HG03342 (cell line): ENCODE data around the gene CLMN.

Experiments used
- ATAC-seq: cut with Tn5 transposase; IDR thresholded peaks from one replicate; pipeline ENCODE4 v1.9.1; 2021; ENCODE audit warnings: mild to moderate bottlenecking, moderate library complexity; ENCODE audit not compliant: unreplicated experiment

Gene CLMN

GRCh38 chr14:95304342-95304741 is 15.4 kb downstream of the CLMN start:
- ATAC-seq = no peak

- no peak for ATAC-seq
These were observed 16.2 kb downstream of the CLMN start for GRCh38 chr14:95303552-95303951.

- ATAC-seq = no peak
These were observed 16.8 kb downstream of the CLMN start for GRCh38 chr14:95302667-95303506.

- ATAC-seq = no peak
These were observed 18.1 kb downstream of the CLMN start for GRCh38 chr14:95301527-95302187.

- ATAC-seq = no peak
These were observed 18.8 kb downstream of the CLMN start for GRCh38 chr14:95300697-95301526.

GRCh38 chr14:95300002-95300696 is 19.6 kb downstream of the CLMN start:
- ATAC-seq = no peak

GRCh38 chr14:95299271-95299670 is 20.4 kb downstream of the CLMN start:
- ATAC-seq = no peak

- ATAC-seq = no peak
These were observed 21.9 kb downstream of the CLMN start for GRCh38 chr14:95297832-95298231.

GRCh38 chr14:95296966-95297365 is 22.7 kb downstream of the CLMN start:
- no peak for ATAC-seq

GRCh38 chr14:95295600-95296376 is 23.9 kb downstream of the CLMN start:
- ATAC-seq = no peak

- no peak for ATAC-seq
These were observed 24.7 kb downstream of the CLMN start for GRCh38 chr14:95294834-95295599.

- ATAC-seq = no peak
These were observed 25.4 kb downstream of the CLMN start for GRCh38 chr14:95294320-95294719.

- ATAC-seq = no peak
These were observed 26.3 kb downstream of the CLMN start for GRCh38 chr14:95293449-95293848.

GRCh38 chr14:95292660-95293425 is 26.9 kb downstream of the CLMN start:
- no peak for ATAC-seq

GRCh38 chr14:95291859-95292542 is 27.7 kb downstream of the CLMN start:
- ATAC-seq = no peak

GRCh38 chr14:95290871-95291431 is 28.8 kb downstream of the CLMN start:
- ATAC-seq = no peak

- ATAC-seq = no peak
These were observed 29.7 kb downstream of the CLMN start for GRCh38 chr14:95290021-95290420.
